ENCODE data around the gene DNAH3. TPM values are rescaled to one million over a fixed set of nuclear protein-coding genes. Genes with fewer than 3 reads are reported as not detected.
"Not testable (repeated sequence)": the region's sequence is repeated elsewhere in the genome, so short reads cannot be mapped to it uniquely, and the experiment has no call there.

Gene DNAH3
- total RNA-seq, 1 donor from 2014 or later = not detected

- DNase-seq (ENCODE audit: low read depth) = no peak
- no peak overlapping the region for H3K4me3 ChIP-seq (ENCODE audit: low read depth, low read length)
- no peak for TF ChIP-seq CTCF (conservative IDR thresholded peaks at IDR 0.05; ENCODE audit: low read depth, low read length)
Observed at GRCh38 chr16:20949660-20950059, 201.0 kb downstream of the DNAH3 start.

- no peak for DNase-seq (ENCODE audit: low read depth)
- TF ChIP-seq CTCF (conservative IDR thresholded peaks at IDR 0.05; ENCODE audit: low read depth, low read length) = no peak
- H3K4me3 ChIP-seq (ENCODE audit: low read depth, low read length) = no peak overlapping the region
Observed at GRCh38 chr16:20948444-20948843, 202.2 kb downstream of the DNAH3 start.

GRCh38 chr16:20946015-20946629, 204.5 kb downstream of the DNAH3 start:
- no peak for DNase-seq (ENCODE audit: low read depth)
- TF ChIP-seq CTCF (conservative IDR thresholded peaks at IDR 0.05; ENCODE audit: low read depth, low read length) = no peak

GRCh38 chr16:20945575-20945875, 205.1 kb downstream of the DNAH3 start:
- DNase-seq (ENCODE audit: low read depth); H3K4me3 ChIP-seq (ENCODE audit: low read depth, low read length): not testable (repeated sequence)

More at GRCh38 chr16:20946015-20946629, 204.5 kb downstream of the DNAH3 start:
- no peak overlapping the region for H3K4me3 ChIP-seq (ENCODE audit: low read depth, low read length)

- DNase-seq (ENCODE audit: low read depth) = no peak
- TF ChIP-seq CTCF (conservative IDR thresholded peaks at IDR 0.05; ENCODE audit: low read depth, low read length) = peak; percentile 16
- H3K4me3 ChIP-seq (ENCODE audit: low read depth, low read length) = no peak overlapping the region
Observed at GRCh38 chr16:20944861-20945574, 205.6 kb downstream of the DNAH3 start.

- TF ChIP-seq CTCF (conservative IDR thresholded peaks at IDR 0.05; ENCODE audit: low read depth, low read length) = no peak
- H3K4me3 ChIP-seq (ENCODE audit: low read depth, low read length) = no peak overlapping the region
- DNase-seq (ENCODE audit: low read depth) = no peak
Observed at GRCh38 chr16:20942256-20942655, 208.4 kb downstream of the DNAH3 start.

- TF ChIP-seq CTCF (conservative IDR thresholded peaks at IDR 0.05; ENCODE audit: low read depth, low read length) = no peak
- no peak for DNase-seq (ENCODE audit: low read depth)
Observed at GRCh38 chr16:20941636-20941926, 209.1 kb downstream of the DNAH3 start.

More at GRCh38 chr16:20941636-20941926, 209.1 kb downstream of the DNAH3 start:
- H3K4me3 ChIP-seq (ENCODE audit: low read depth, low read length) = no peak overlapping the region
